MCF 10A (cell line): ENCODE measurements around the gene DLST. TPM values are rescaled to one million over a fixed set of nuclear protein-coding genes. Genes with fewer than 3 reads are reported as not detected.
A peak's percentile ranks its signal among the peaks of the same experiment; 100 is the strongest.

ENCODE experiments used
- BruUV-seq: library from RNA; stranded (reverse); fragments of 400-500 nt; replicated peaks from 2 replicates; lab custom pipeline; 2021; lab: Mats Ljungman, UMichigan
- CTCF ChIA-PET: fragments of 300-600 bp; sonication (Branson Sonifier 250); formaldehyde crosslinking; extraction: SDS; loops from one replicate; lab custom pipeline; 2021; ENCODE audit warnings: antibody characterized with exemption, inconsistent platforms; lab: Yijun Ruan, JAX
- POLR2A ChIA-PET: fragments of 300-600, 350-650 bp; sonication (Branson Sonifier 250); formaldehyde crosslinking; extraction: SDS; loops from one replicate; lab custom pipeline; 2020; ENCODE audit warnings: antibody characterized with exemption, inconsistent platforms; lab: Yijun Ruan, JAX
- DNase-seq: peaks from one replicate; pipeline ENCODE4 v3.0.0-alpha.2; 2018; ENCODE audit not compliant: unreplicated experiment
- H3K27ac Mint-ChIP-seq: one replicate; pipeline ENCODE4 v1.8.0; 2022; ENCODE audit warnings: mild to moderate bottlenecking, low read depth, mixed read lengths; ENCODE audit not compliant: unreplicated experiment
- H3K27me3 Mint-ChIP-seq: one replicate; pipeline ENCODE4 v1.8.0; 2022; ENCODE audit warnings: mixed read lengths; ENCODE audit not compliant: insufficient read depth, unreplicated experiment
- H3K36me3 Mint-ChIP-seq: one replicate; pipeline ENCODE4 v1.8.0; 2022; ENCODE audit warnings: mild to moderate bottlenecking, moderate library complexity, mixed read lengths; ENCODE audit not compliant: insufficient read depth, unreplicated experiment
- H3K4me1 Mint-ChIP-seq: one replicate; pipeline ENCODE4 v1.8.0; 2022; ENCODE audit warnings: mixed read lengths; ENCODE audit not compliant: insufficient read depth, unreplicated experiment
- H3K4me3 Mint-ChIP-seq: one replicate; pipeline ENCODE4 v1.8.0; 2022; ENCODE audit warnings: mild to moderate bottlenecking, moderate library complexity, mixed read lengths; ENCODE audit not compliant: unreplicated experiment
- H3K9me3 Mint-ChIP-seq: one replicate; pipeline ENCODE4 v1.8.0; 2022; ENCODE audit warnings: mixed read lengths; ENCODE audit not compliant: unreplicated experiment
- CTCF ChIP-seq: fragments of 200-600 bp; IDR thresholded peaks from one replicate; pipeline ENCODE4 v1.8.0; 2022; ENCODE audit warnings: antibody characterized with exemption, mild to moderate bottlenecking; ENCODE audit not compliant: unreplicated experiment
- intact Hi-C: fragments of 100-400 bp; cut with micrococcal nuclease; formaldehyde crosslinking; loops from 2 replicates; pipeline ENCODE4 v1.14.1; 2022
- total RNA-seq: library from RNA; stranded (reverse); gene quantifications from 2 replicates; pipeline ENCODE4 v1.2.3, GENCODE V29; 2022

Gene DLST
- total RNA-seq, 1 experiment from 2014 or later, result 114 TPM

GRCh38 chr14:74835645-74836250 lies 46.0 kb upstream of the DLST start:
- H3K4me1 Mint-ChIP-seq, result peaks cover 6% of the 10 kb centered on the region
- TF ChIP-seq CTCF, result no peak
- BruUV-seq, result TSS peak; percentile 44
- no peak overlapping the region for H3K4me3 Mint-ChIP-seq
- H3K27me3 Mint-ChIP-seq, result no peaks in the 10 kb centered on the region
- ChIA-PET CTCF (interaction anchor here (0.6 to 2.5 kb wide), 6 partner anchors 23 to 318 kb away, joined by 3 to 12 read pairs (median 4); no protein-coding TSS in a partner anchor), POLR2A (interaction anchor here (0.8 to 1.2 kb wide), 2 partner anchors 14 to 240 kb away, joined by 3 to 4 read pairs; no protein-coding TSS in a partner anchor)
- intact Hi-C loops, result no loop called here
- no peak overlapping the region for H3K27ac Mint-ChIP-seq
- peaks cover 61% of the 10 kb centered on the region for H3K36me3 Mint-ChIP-seq
- no peaks in the 10 kb centered on the region for H3K9me3 Mint-ChIP-seq
- DNase-seq, result no peak

DNA sequence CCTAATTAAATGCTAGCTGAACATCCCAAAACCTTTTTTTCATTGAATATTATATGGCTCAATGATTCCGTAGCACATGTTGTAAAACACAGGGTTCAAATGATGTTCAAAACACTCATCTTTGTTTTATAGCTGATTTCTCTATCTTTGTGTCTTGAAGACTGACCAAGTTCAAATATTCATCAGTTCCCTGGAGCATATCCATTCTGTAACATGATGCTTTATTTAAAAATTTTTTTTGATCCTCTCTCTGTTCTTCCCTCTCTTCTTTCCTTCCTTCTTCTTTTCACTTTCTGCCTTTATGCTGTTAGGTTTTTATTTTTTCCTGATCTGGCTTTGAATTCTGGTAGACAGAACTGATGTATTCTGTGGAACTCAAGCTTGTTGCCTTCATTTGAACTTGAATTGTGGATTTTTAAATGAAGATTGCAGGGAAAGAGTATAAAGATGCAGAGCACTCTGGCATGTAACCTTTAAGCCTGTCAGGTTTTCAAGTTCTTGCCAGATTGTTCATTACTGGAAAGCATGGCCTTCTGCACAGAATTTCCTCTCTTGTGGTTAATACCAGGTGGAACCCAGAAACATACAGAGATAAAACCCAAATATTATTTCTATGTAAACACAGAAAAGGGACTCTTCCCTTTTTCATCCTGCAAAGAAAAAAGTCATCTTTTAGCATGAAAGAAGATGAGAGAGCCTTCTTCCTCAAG lies 45.3 kb upstream of the DLST start:
- no peaks in the 10 kb centered on the region for H3K27me3 Mint-ChIP-seq
- BruUV-seq, result no TSS peak
- CTCF ChIA-PET, result interaction anchor here (0.6 to 2.5 kb wide), 7 partner anchors 22 to 1510 kb away, joined by 3 to 12 read pairs (median 4); no protein-coding TSS in a partner anchor
- POLR2A ChIA-PET, result interaction anchor here (0.8 to 1.2 kb wide), 2 partner anchors 13 to 239 kb away, joined by 3 to 4 read pairs; no protein-coding TSS in a partner anchor
- peaks cover 67% of the 10 kb centered on the region for H3K36me3 Mint-ChIP-seq
- intact Hi-C loops, result no loop called here
- no peaks in the 10 kb centered on the region for H3K9me3 Mint-ChIP-seq
- H3K27ac Mint-ChIP-seq, result no peak overlapping the region
- peaks cover 6% of the 10 kb centered on the region for H3K4me1 Mint-ChIP-seq
- no peak overlapping the region for H3K4me3 Mint-ChIP-seq
- no peak for DNase-seq
- TF ChIP-seq CTCF, result no peak

DNA sequence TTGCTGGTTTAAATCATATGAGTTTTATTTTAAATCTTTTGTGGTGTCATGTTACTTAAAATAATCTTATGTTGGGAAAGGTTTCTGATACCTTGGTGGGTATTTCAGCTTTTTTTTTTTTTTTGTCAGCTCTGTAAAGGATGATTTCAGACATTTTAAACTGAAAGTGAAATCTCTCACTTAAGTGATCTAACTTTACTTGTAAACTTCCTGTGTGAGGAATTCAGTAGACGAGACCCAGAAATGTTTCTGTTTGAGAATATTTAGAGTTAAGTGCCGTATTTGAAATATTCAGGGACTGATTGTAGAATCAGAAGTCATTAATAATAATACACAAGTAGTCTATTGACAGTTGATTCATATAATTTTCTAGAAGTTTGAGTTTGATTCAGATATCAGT lies 43.5 kb upstream of the DLST start:
- Mint-ChIP-seq H3K9me3 (no peaks in the 10 kb centered on the region), H3K4me1 (peaks cover 10% of the 10 kb centered on the region), H3K36me3 (peaks cover 73% of the 10 kb centered on the region), H3K27ac (no peak overlapping the region), H3K4me3 (no peak overlapping the region), H3K27me3 (no peaks in the 10 kb centered on the region)
- intact Hi-C loops, result no loop called here
- POLR2A ChIA-PET, result no interaction called here
- CTCF ChIA-PET, result interaction anchor here (0.7 kb wide), 1 partner anchor 250 kb away, joined by 3 read pairs; no protein-coding TSS in a partner anchor
- no peak for DNase-seq
- TF ChIP-seq CTCF, result no peak
- BruUV-seq, result no TSS peak

- peaks cover 55% of the 10 kb centered on the region for H3K36me3 Mint-ChIP-seq
- no peak overlapping the region for H3K27ac Mint-ChIP-seq
- no peaks in the 10 kb centered on the region for H3K9me3 Mint-ChIP-seq
- DNase-seq, result no peak
- peaks cover 15% of the 10 kb centered on the region for H3K4me1 Mint-ChIP-seq
- no peak for TF ChIP-seq CTCF
- BruUV-seq, result no TSS peak
- intact Hi-C loops, result no loop called here
- POLR2A ChIA-PET, result no interaction called here
- CTCF ChIA-PET, result interaction anchor here (0.7 to 2.8 kb wide), 3 partner anchors 20 to 313 kb away, joined by 3 to 11 read pairs (median 3); no protein-coding TSS in a partner anchor
- no peak overlapping the region for H3K4me3 Mint-ChIP-seq
- H3K27me3 Mint-ChIP-seq, result no peaks in the 10 kb centered on the region
These were observed 41.1 kb upstream of the DLST start for GRCh38 chr14:74840603-74841030.
